T-helper 9 cell (primary cell): ENCODE data around the gene TMEM41B.
"Not testable (repeated sequence)": the region's sequence is repeated elsewhere in the genome, so short reads cannot be mapped to it uniquely, and the experiment has no call there.

Experiments
- DNase-seq: peaks from one replicate; pipeline ENCODE4 v3.0.0-alpha.2; 2020

The TMEM41B gene

GRCh38 chr11:9259981-9260837, 54.2 kb downstream of the TMEM41B start:
- no peak for DNase-seq

- DNase-seq, result not testable (repeated sequence)
Measured at GRCh38 chr11:9258279-9258678, 56.1 kb downstream of the TMEM41B start.

GRCh38 chr11:9254416-9254815, 60.0 kb downstream of the TMEM41B start:
- DNase-seq, result no peak

GRCh38 chr11:9253086-9253485, 61.3 kb downstream of the TMEM41B start:
- DNase-seq, result no peak

GRCh38 chr11:9251311-9251710, 63.1 kb downstream of the TMEM41B start:
- DNase-seq, result no peak

GRCh38 chr11:9250139-9250582, 64.2 kb downstream of the TMEM41B start:
- no peak for DNase-seq

- no peak for DNase-seq
Measured at GRCh38 chr11:9249252-9249651, 65.1 kb downstream of the TMEM41B start.

- no peak for DNase-seq
Measured at GRCh38 chr11:9247863-9248262, 66.5 kb downstream of the TMEM41B start.

- not testable (repeated sequence) for DNase-seq
Measured at GRCh38 chr11:9236242-9236641, 78.2 kb downstream of the TMEM41B start.

- DNase-seq, result no peak
Measured at GRCh38 chr11:9232482-9232881, 81.9 kb downstream of the TMEM41B start.

- DNase-seq, result no peak
Measured at GRCh38 chr11:9231848-9232177, 82.6 kb downstream of the TMEM41B start.
